ENCODE data around the gene ELOVL6. TPM values are rescaled to one million over a fixed set of nuclear protein-coding genes. Genes with fewer than 3 reads are reported as not detected.

The ELOVL6 gene
- total RNA-seq, 3 donors from 2014 or later: 21.8 to 59.8 (median 50.3) TPM

DNA sequence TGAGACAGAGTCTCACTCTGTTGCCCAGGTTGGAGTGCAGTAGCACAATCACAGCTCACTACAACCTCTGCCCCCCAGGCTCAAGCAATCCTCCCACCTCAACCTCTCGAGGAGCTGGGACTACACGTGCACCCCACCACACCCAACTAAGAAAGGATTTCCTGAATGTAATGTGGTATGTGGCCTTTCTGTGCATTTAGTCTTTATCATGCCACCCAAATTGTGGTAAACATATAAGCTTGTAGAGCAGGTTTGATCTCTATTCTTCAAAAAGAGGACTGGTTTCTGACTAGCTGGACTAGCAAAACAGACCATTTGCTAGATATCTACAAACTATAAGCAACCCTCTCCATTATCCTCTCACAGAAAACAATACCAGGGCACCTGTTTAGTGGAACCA, 33.6 kb downstream of the ELOVL6 start:
- intact Hi-C loops (cut with DNase I, micrococcal nuclease): no loop called here
- DNase-seq (no peak), ATAC-seq (peak; percentile 14)
- H3K4me3 ChIP-seq: no peak overlapping the region
- H3K9me3 ChIP-seq: no peaks in the 10 kb centered on the region
- no peaks in the 10 kb centered on the region for H3K36me3 ChIP-seq (ENCODE audit: low read depth)
- peaks cover 17% of the 10 kb centered on the region for H3K4me1 ChIP-seq (ENCODE audit: low read depth)
- TF ChIP-seq, protein P1, sequence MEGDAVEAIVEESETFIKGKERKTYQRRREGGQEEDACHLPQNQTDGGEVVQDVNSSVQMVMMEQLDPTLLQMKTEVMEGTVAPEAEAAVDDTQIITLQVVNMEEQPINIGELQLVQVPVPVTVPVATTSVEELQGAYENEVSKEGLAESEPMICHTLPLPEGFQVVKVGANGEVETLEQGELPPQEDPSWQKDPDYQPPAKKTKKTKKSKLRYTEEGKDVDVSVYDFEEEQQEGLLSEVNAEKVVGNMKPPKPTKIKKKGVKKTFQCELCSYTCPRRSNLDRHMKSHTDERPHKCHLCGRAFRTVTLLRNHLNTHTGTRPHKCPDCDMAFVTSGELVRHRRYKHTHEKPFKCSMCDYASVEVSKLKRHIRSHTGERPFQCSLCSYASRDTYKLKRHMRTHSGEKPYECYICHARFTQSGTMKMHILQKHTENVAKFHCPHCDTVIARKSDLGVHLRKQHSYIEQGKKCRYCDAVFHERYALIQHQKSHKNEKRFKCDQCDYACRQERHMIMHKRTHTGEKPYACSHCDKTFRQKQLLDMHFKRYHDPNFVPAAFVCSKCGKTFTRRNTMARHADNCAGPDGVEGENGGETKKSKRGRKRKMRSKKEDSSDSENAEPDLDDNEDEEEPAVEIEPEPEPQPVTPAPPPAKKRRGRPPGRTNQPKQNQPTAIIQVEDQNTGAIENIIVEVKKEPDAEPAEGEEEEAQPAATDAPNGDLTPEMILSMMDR (IDR thresholded peaks at IDR 0.05): no peak

DNA sequence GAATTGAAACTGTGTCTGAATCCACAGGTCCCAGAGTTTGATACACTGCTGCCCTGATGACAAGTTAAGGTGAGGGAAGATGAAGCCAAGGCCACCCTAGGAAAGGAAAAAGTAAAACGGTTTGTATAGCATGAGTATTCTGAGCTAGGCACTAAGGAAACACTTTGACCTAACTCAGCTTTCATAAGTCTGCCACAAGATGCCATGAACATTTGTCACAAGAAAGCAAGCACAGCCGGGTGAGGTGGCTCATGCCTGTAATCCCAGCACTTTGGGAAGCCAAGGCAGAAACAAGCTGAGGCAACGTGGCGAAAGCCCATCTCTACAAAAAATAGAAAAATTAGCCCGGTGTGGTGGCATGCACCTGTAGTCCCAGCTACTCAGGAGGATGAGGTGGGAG, 34.2 kb downstream of the ELOVL6 start:
- TF ChIP-seq, protein P1 (IDR thresholded peaks at IDR 0.05): no peak
- ATAC-seq: no peak
- intact Hi-C loops (cut with DNase I, micrococcal nuclease): no loop called here
- Histone ChIP-seq H3K36me3 (ENCODE audit: low read depth) (no peaks in the 10 kb centered on the region), H3K9me3 (no peaks in the 10 kb centered on the region), H3K4me1 (ENCODE audit: low read depth) (peaks cover 17% of the 10 kb centered on the region), H3K4me3 (no peak overlapping the region)
- no peak for DNase-seq

DNA sequence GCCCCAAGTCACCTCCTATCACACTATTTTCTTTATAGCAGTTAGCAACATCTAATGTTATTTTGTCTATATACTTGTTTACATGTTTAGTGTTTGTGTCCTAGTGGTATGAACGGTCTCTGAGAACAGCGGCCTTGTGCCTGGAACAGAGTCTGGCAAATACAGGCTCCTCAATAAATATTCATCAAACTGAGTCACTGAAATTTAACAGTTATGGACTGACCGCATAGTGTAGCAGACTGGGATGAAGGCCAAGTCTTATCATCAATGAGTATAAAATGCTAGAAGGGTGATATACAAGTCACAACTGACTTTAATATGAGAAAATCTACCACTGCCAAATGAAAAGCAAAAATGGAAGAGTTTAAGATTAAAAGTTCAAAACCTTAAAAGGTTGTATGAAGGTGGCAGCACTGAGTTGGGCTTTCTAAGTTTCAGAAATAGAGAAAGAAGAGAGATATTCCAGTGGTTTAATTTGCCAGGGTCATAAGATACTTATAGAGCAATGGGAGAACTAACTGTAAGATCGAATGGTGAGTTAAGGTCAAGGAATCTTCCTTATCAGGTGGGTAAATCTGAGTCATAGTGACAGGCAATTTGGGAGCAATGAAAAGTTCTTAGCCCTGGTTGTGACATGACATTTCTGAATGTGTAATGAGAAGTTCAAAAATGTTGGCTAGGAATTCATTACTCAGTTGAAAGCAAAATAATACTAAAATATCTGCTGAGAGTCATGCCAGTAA, 34.9 kb downstream of the ELOVL6 start:
- TF ChIP-seq, protein P1 (IDR thresholded peaks at IDR 0.05): no peak
- DNase-seq: no peak
- peak; percentile 28 for ATAC-seq
- H3K4me3 ChIP-seq: no peak overlapping the region
- peaks cover 17% of the 10 kb centered on the region for H3K4me1 ChIP-seq (ENCODE audit: low read depth)
- H3K36me3 ChIP-seq (ENCODE audit: low read depth): no peaks in the 10 kb centered on the region
- no peaks in the 10 kb centered on the region for H3K9me3 ChIP-seq
- intact Hi-C loops (cut with DNase I, micrococcal nuclease): no loop called here

DNA sequence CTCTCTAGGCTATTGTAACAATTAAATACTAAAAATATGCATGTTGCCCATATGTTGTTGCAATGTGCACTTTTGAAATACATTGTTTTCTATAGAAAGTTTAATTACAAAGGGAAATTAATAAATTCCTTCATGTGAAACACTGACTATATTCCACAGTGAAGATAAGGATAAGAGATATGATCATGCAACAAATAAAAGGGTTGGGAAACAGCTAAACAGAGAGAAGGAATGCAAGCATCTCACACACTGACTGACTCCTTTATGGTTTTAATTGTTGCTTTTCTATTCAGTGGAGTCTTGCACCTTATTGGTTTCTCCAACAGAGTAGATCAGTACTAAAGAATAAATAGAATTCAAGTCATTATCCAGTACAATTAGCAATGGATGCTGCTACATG, 37.8 kb downstream of the ELOVL6 start:
- no peaks in the 10 kb centered on the region for H3K9me3 ChIP-seq
- H3K4me1 ChIP-seq (ENCODE audit: low read depth): peaks cover 10% of the 10 kb centered on the region
- TF ChIP-seq, protein P1 (IDR thresholded peaks at IDR 0.05): no peak
- no peak for DNase-seq
- intact Hi-C loops (cut with DNase I, micrococcal nuclease): no loop called here
- ATAC-seq: no peak
- no peak overlapping the region for H3K4me3 ChIP-seq
- H3K36me3 ChIP-seq (ENCODE audit: low read depth): no peaks in the 10 kb centered on the region

DNA sequence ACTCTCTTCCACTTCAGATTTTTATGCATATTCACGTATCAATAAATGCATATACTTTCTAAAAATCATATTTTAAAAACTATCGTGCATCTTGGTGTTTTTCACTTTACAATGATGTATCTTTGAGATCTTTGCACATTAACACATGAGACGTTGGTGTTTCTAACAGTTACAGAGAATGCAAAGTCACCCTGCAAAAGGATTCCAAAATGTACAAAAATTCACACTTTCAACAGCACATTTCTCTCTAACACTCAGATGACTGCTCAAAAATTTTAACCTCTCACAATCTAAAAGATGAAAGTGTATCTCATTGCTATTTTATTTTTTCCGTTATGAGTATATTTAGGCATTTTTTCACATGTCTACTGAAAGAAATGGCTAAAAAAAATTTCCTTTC, 38.9 kb downstream of the ELOVL6 start:
- intact Hi-C loops (cut with DNase I, micrococcal nuclease): no loop called here
- H3K36me3 ChIP-seq (ENCODE audit: low read depth): no peaks in the 10 kb centered on the region
- no peaks in the 10 kb centered on the region for H3K9me3 ChIP-seq
- no peak for DNase-seq
- H3K4me3 ChIP-seq: no peak overlapping the region
- TF ChIP-seq, protein P1 (IDR thresholded peaks at IDR 0.05): no peak
- H3K4me1 ChIP-seq (ENCODE audit: low read depth): peaks cover 5% of the 10 kb centered on the region
- ATAC-seq: no peak

Data from mucosa of descending colon (tissue), 3 donors.